Spleen (tissue), 11 donors: ENCODE measurements around the gene TRPM8. TPM values are rescaled to one million over a fixed set of nuclear protein-coding genes. Genes with fewer than 3 reads are reported as not detected.
"Not testable (repeated sequence)": the region's sequence is repeated elsewhere in the genome, so short reads cannot be mapped to it uniquely, and the experiment has no call there.

Experiments
- DNase-seq: peaks from one replicate; pipeline ENCODE4 v3.0.0-alpha.2; 2020
- H3K27ac ChIP-seq, 8 donors: fragments of 200-600 bp; sonication (generic) in 7 of 8; 1 replicate in 4 of 8; 2 replicates in 4 of 8; pipeline versions ENCODE4 v1.5.0 to v1.8.0; 2016 to 2021; ENCODE audit warnings: inconsistent platforms in 4 of 8, mild to moderate bottlenecking in 4 of 8, moderate library complexity in 1 of 8
- H3K27me3 ChIP-seq, 7 donors: fragments of 200-600 bp; sonication (generic) in 6 of 7; replicated peaks in 1 of 7; 1 replicate in 4 of 7; 2 replicates in 3 of 7; pipeline versions ENCODE4 v1.5.0 to v1.8.0; 2016 to 2021; ENCODE audit warnings: inconsistent platforms in 3 of 7, mild to moderate bottlenecking in 1 of 7
- H3K36me3 ChIP-seq, 6 donors: fragments of 200-600 bp; sonication (generic) in 5 of 6; 1 replicate in 4 of 6; 2 replicates in 2 of 6; pipeline versions ENCODE4 v1.5.0 to v1.8.0; 2016 to 2021; ENCODE audit warnings: inconsistent platforms in 2 of 6
- H3K4me1 ChIP-seq, 6 donors: fragments of 200-600 bp; sonication (generic) in 5 of 6; 1 replicate in 3 of 6; 2 replicates in 3 of 6; pipeline versions ENCODE4 v1.5.0 to v1.8.0; 2016 to 2021; ENCODE audit warnings: inconsistent platforms in 3 of 6
- H3K4me3 ChIP-seq, 8 donors: fragments of 200-600 bp; sonication (generic) in 7 of 8; 1 replicate in 4 of 8; 2 replicates in 4 of 8; pipeline versions ENCODE4 v1.5.0 to v1.8.0; 2016 to 2021; ENCODE audit warnings: inconsistent platforms in 4 of 8, mild to moderate bottlenecking in 4 of 8, moderate library complexity in 2 of 8
- H3K9me3 ChIP-seq, 8 donors: fragments of 200-600 bp; sonication (generic) in 7 of 8; 1 replicate in 4 of 8; 2 replicates in 4 of 8; pipeline versions ENCODE4 v1.5.0 to v1.8.0; 2016 to 2021; ENCODE audit warnings: inconsistent platforms in 4 of 8
- POLR2A ChIP-seq, 3 donors: fragments of 450-650 bp; IDR thresholded peaks; one replicate each; pipeline ENCODE4 v1.5.1; 2017; ENCODE audit warnings: antibody characterized with exemption in 3 of 3, mild to moderate bottlenecking in 1 of 3
- POLR2AphosphoS5 ChIP-seq, 3 donors: sonication (generic); formaldehyde crosslinking; IDR thresholded peaks; one replicate each; pipeline ENCODE4 v1.5.1; 2017; ENCODE audit warnings: antibody characterized with exemption in 3 of 3
- WGBS, 5 donors: extraction: QIAGEN DNeasy Blood & Tissue Kit in 3 of 5; methylation state at CpG; one replicate each; pipeline versions ENCODE4 v1.1.5 to v1.1.7; 2013 to 2018; 5-methylcytosine and 5-hydroxymethylcytosine counted together
- intact Hi-C: fragments of 100-400 bp; cut with DNase I; formaldehyde crosslinking; loops from one replicate; pipeline ENCODE4 v1.15.0; 2023; ENCODE audit warnings: low total_unique reads
- polyA plus RNA-seq, 3 donors: library from polyadenylated mRNA; stranded (reverse); fragments of 200-250 nt; gene quantifications; one replicate each; pipeline ENCODE4 v1.2.1, GENCODE V29; 2013
- total RNA-seq, 7 donors: library from RNA; depleted of rRNA in 3 of 7; stranded (reverse); fragments of >200 nt in 3 of 7; fragmentation: NEBNext Ultra II Directional in 4 of 7; extraction: Animal tissue kit (Norgen Biotek cat#: 25700) in 4 of 7; gene quantifications; one replicate each; pipeline versions ENCODE4 v1.1.0 to v1.2.1, GENCODE V29; 2016 to 2021
- TF ChIP-seq, protein P1 (sequence below), 11 experiments: fragments of 200-600 bp in 7 of 11; fragments of 450-650 bp in 4 of 11; sonication (generic) in 4 of 11; IDR thresholded peaks in 8 of 11; conservative IDR thresholded peaks in 3 of 11; 1 replicate in 7 of 11; 2 replicates in 4 of 11; pipeline versions ENCODE4 v1.4.0 to v1.8.0; 2016 to 2021; ENCODE audit warnings: antibody characterized with exemption in 11 of 11, inconsistent platforms in 4 of 11, mild to moderate bottlenecking in 1 of 11
- donor health status: healthy with polysubstance abuse.
- donor health status: DM: no; HTN: no; CAD: no; lungs with moderate emphysema.
- donor health status: DM: no; HTN: no; CAD: no.
- donor health status: Bipolar disorder and iron deficiency.
- donor health status: healthy.
- donor health status: DM: no; HTN: no; CAD: no.
- donor health status: DM: yes; HTN: yes; CAD: no.

Gene TRPM8
- total and polyA plus RNA-seq, 10 donors, result 0.02 to 0.06 TPM; not detected in 8

DNA sequence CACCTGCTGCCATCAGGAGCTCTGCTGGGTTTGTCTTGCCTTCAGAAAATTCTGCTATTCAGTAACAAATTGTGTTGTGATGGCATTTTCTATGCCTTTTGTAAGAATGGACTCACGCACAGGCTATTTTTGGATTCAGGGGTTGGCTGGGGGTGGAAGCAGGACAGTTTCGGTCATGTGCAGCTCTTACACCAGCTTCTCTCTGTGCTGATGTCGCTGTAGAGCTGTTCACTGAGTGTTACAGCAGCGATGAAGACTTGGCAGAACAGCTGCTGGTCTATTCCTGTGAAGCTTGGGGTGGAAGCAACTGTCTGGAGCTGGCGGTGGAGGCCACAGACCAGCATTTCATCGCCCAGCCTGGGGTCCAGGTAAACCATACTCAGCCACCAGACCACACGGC lies 49.2 kb downstream of the TRPM8 start:
- intact Hi-C loops, result no loop called here
- DNase-seq, result no peak
- WGBS, 5 donors, result 79 to 90% (median 84%) methylated on average over 7 of the region's 7 CpGs
- no peak overlapping the region for H3K4me3 ChIP-seq
- no peak overlapping the region for H3K27ac ChIP-seq
- no peaks in the 10 kb centered on the region for H3K36me3 ChIP-seq
- H3K9me3 ChIP-seq, result no peaks in the 10 kb centered on the region
- H3K27me3 ChIP-seq, result no peaks in the 10 kb centered on the region
- no peaks in the 10 kb centered on the region for H3K4me1 ChIP-seq
- TF ChIP-seq POLR2AphosphoS5 (IDR thresholded peaks at IDR 0.05), result no peak
- TF ChIP-seq, protein P1, sequence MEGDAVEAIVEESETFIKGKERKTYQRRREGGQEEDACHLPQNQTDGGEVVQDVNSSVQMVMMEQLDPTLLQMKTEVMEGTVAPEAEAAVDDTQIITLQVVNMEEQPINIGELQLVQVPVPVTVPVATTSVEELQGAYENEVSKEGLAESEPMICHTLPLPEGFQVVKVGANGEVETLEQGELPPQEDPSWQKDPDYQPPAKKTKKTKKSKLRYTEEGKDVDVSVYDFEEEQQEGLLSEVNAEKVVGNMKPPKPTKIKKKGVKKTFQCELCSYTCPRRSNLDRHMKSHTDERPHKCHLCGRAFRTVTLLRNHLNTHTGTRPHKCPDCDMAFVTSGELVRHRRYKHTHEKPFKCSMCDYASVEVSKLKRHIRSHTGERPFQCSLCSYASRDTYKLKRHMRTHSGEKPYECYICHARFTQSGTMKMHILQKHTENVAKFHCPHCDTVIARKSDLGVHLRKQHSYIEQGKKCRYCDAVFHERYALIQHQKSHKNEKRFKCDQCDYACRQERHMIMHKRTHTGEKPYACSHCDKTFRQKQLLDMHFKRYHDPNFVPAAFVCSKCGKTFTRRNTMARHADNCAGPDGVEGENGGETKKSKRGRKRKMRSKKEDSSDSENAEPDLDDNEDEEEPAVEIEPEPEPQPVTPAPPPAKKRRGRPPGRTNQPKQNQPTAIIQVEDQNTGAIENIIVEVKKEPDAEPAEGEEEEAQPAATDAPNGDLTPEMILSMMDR (IDR thresholded peaks at IDR 0.05 in 8 of 11, conservative IDR thresholded peaks at IDR 0.05 in 3 of 11), result no peak
- TF ChIP-seq POLR2A (IDR thresholded peaks at IDR 0.05), result no peak

DNA sequence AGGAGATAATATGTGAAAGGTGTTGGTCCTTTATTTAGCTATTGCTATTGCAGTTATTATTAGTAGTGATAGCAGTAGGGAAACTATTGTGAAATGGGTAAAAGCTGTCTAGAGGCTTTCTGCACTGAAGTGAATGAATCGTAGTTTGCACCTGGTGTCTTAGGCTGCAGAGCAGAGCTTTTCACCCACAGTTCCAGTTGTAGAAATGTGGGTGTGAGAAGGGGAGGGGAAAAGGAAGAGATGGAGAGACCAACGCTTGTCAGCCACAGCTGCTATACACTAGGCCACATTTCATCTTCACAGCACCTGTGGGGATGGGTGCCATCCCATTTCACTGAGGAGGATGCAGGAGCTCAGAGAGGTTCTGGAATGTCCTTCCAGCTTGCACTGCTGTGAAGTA lies 50.0 kb downstream of the TRPM8 start:
- Histone ChIP-seq H3K27ac (no peak overlapping the region), H3K9me3 (no peaks in the 10 kb centered on the region), H3K4me1 (no peaks in the 10 kb centered on the region), H3K27me3 (no peaks in the 10 kb centered on the region), H3K4me3 (no peak overlapping the region), H3K36me3 (no peaks in the 10 kb centered on the region)
- intact Hi-C loops, result no loop called here
- 59 to 75% (median 72%) methylated on average over 2 of the region's 2 CpGs for WGBS, 5 donors
- no peak for DNase-seq
- no peak for TF ChIP-seq POLR2AphosphoS5 (IDR thresholded peaks at IDR 0.05)
- TF ChIP-seq, protein P1 (IDR thresholded peaks at IDR 0.05 in 8 of 11, conservative IDR thresholded peaks at IDR 0.05 in 3 of 11), result no peak
- no peak for TF ChIP-seq POLR2A (IDR thresholded peaks at IDR 0.05)

GRCh38 chr2:233968556-233968955 lies 51.4 kb downstream of the TRPM8 start:
- intact Hi-C loops, result no loop called here
- no peak overlapping the region for H3K27ac ChIP-seq
- H3K4me3 ChIP-seq, result no peak overlapping the region
- WGBS, 5 donors, result 50 to 65% (median 53%) methylated on average over 4 of the region's 4 CpGs
- peaks cover 0 to 4% (median 0%) of the 10 kb centered on the region in 7 donors for H3K27me3 ChIP-seq
- H3K4me1 ChIP-seq, result no peaks in the 10 kb centered on the region
- DNase-seq, result no peak
- TF ChIP-seq, protein P1 (IDR thresholded peaks at IDR 0.05 in 8 of 11, conservative IDR thresholded peaks at IDR 0.05 in 3 of 11), result no peak
- TF ChIP-seq POLR2A (IDR thresholded peaks at IDR 0.05) (no peak), POLR2AphosphoS5 (IDR thresholded peaks at IDR 0.05) (no peak)
- no peaks in the 10 kb centered on the region for H3K9me3 ChIP-seq
- H3K36me3 ChIP-seq, result no peaks in the 10 kb centered on the region

DNA sequence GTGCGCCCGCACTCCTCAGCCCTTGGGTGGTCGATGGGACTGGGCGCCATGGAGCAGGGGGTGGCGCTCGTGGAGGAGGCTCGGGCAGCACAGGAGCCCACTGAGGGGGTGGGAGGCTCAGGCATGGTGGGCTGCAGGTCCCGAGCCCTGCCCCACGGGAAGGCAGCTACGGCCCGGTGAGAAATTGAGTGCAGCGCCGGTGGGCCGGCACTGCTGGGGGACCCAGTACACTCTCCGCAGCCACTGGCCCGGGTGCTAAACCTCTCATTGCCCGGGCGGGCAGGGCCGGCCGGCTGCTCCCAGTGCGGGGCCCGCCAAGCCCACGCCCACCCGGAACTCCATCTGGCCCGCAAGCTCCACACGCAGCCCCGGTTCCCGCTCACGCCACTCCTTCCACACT lies 55.3 kb downstream of the TRPM8 start:
- not testable (repeated sequence) for DNase-seq, H3K4me3 ChIP-seq, H3K27ac ChIP-seq, H3K9me3 ChIP-seq, H3K36me3 ChIP-seq
- intact Hi-C loops, result loop anchor here (10.0 kb wide), 1 partner anchor 122 kb away; no protein-coding TSS in a partner anchor
- H3K27me3 ChIP-seq, result peaks cover 0 to 21% (median 0%) of the 10 kb centered on the region in 7 donors
- WGBS, 5 donors, result 94 to 100% (median 95%) methylated on average over 3 to 29 of the region's 29 CpGs
- peaks cover 0 to 10% (median 0%) of the 10 kb centered on the region in 6 donors for H3K4me1 ChIP-seq
